GM12878 (cell line): Measurements from ENCODE around the gene BRSK2.

Experiments used
- CEBPB ChIP-seq, 2 experiments: fragments of 150-350 bp in 1 of 2; IDR thresholded peaks; 2 replicates each; pipeline ENCODE4 v1.6.1; 2012 to 2014; ENCODE audit warnings: low read depth in 2 of 2, low read length in 2 of 2, borderline replicate concordance in 1 of 2, inconsistent platforms in 1 of 2
- ELK1 ChIP-seq: IDR thresholded peaks from 2 replicates; pipeline ENCODE4 v1.6.1; 2012; ENCODE audit warnings: low read depth, low read length, improper control_type of control experiment
- EZH2 ChIP-seq: IDR thresholded peaks from 2 replicates; pipeline ENCODE4 v1.6.1; 2012; ENCODE audit warnings: low read depth, mild to moderate bottlenecking, control low read depth, inconsistent platforms, low read length, borderline replicate concordance; ENCODE audit not compliant: control insufficient read depth
- JUND ChIP-seq: IDR thresholded peaks from 2 replicates; pipeline ENCODE4 v1.6.1; 2012; ENCODE audit warnings: low read depth, mild to moderate bottlenecking, low read length, improper control_type of control experiment, moderate library complexity
- MTA2 ChIP-seq: fragments of 450-650 bp; IDR thresholded peaks from 2 replicates; pipeline ENCODE4 v1.6.1; 2016; ENCODE audit warnings: low read depth, mild to moderate bottlenecking, moderate library complexity
- MXI1 ChIP-seq: fragments of 150-350 bp; IDR thresholded peaks from 2 replicates; pipeline ENCODE4 v1.6.1; 2011; ENCODE audit warnings: low read depth, mild to moderate bottlenecking, inconsistent platforms, low read length, improper control_type of control experiment
- POLR2AphosphoS5 ChIP-seq: IDR thresholded peaks from 2 replicates; pipeline ENCODE4 v1.6.1; 2011; ENCODE audit warnings: mild to moderate bottlenecking, low read length, inconsistent platforms
- SREBF2 ChIP-seq: IDR thresholded peaks from 2 replicates; pipeline ENCODE4 v1.6.1; 2012; ENCODE audit warnings: mild to moderate bottlenecking, low read length
- TAF1 ChIP-seq: IDR thresholded peaks from 2 replicates; pipeline ENCODE4 v1.6.1; 2011; ENCODE audit warnings: mild to moderate bottlenecking, low read depth, low read length, borderline replicate concordance
- TCF3 ChIP-seq: IDR thresholded peaks from 2 replicates; pipeline ENCODE4 v1.6.1; 2012; ENCODE audit warnings: low read depth, mild to moderate bottlenecking, low read length, borderline replicate concordance; ENCODE audit not compliant: insufficient read depth
- YY1 ChIP-seq: IDR thresholded peaks from 2 replicates; pipeline ENCODE4 v1.6.1; 2011; ENCODE audit warnings: low read depth, mild to moderate bottlenecking, low read length

- TF ChIP-seq POLR2AphosphoS5 = no peak
- TF ChIP-seq SREBF2 = no peak
- no peak for TF ChIP-seq MXI1
- no peak for TF ChIP-seq MTA2
- TF ChIP-seq TCF3 = no peak
- no peak for TF ChIP-seq YY1
- TF ChIP-seq ELK1 = no peak
- no peak for TF ChIP-seq EZH2
- no peak for TF ChIP-seq JUND
- no peak for TF ChIP-seq CEBPB (IDR thresholded peaks at IDR 0.05; ENCODE audit: borderline replicate concordance in 1 of 2, low read depth in 2 of 2, low read length in 2 of 2)
- no peak for TF ChIP-seq TAF1
These were observed 70.8 kb downstream of the BRSK2 start for GRCh38 chr11:1460396-1460985.
